ENCODE results near the gene TOX4.
"Not testable (repeated sequence)": the region's sequence is repeated elsewhere in the genome, so short reads cannot be mapped to it uniquely, and the experiment has no call there.

DNA sequence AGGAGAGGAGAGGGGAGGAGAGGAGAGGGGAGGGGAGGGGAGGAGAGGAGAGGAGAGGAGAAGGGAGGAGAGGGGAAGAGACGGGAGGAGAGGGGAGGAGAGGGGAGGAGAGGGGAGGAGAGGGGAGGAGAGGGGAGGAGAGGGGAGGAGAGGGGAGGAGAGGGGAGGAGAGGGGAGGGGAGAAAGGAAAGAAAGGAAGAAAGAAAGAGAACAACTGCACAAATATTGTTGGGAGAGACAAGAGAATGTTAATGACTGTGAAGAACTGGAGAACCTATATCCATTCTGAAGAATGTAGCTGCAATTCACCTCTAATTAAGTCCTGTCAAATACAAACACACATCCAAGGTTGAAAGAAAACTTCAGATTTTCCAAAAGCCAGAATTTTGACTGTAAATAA lies 34.3 kb upstream of the TOX4 start:
- TF ChIP-seq, protein P1, sequence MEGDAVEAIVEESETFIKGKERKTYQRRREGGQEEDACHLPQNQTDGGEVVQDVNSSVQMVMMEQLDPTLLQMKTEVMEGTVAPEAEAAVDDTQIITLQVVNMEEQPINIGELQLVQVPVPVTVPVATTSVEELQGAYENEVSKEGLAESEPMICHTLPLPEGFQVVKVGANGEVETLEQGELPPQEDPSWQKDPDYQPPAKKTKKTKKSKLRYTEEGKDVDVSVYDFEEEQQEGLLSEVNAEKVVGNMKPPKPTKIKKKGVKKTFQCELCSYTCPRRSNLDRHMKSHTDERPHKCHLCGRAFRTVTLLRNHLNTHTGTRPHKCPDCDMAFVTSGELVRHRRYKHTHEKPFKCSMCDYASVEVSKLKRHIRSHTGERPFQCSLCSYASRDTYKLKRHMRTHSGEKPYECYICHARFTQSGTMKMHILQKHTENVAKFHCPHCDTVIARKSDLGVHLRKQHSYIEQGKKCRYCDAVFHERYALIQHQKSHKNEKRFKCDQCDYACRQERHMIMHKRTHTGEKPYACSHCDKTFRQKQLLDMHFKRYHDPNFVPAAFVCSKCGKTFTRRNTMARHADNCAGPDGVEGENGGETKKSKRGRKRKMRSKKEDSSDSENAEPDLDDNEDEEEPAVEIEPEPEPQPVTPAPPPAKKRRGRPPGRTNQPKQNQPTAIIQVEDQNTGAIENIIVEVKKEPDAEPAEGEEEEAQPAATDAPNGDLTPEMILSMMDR (IDR thresholded peaks at IDR 0.05; ENCODE audit: low read depth, low read length) = not testable (repeated sequence)
- TF ChIP-seq POLR2A (IDR thresholded peaks at IDR 0.05; ENCODE audit: extremely low read depth, insufficient read length); MAX (IDR thresholded peaks at IDR 0.05; ENCODE audit: low read depth, low read length): not testable (repeated sequence)

All from NB4 (cell line).